Sigmoid colon (tissue), 4 donors: ENCODE results near the gene AQP4.

Source experiments
- EP300 ChIP-seq, 4 donors: sonication (generic); formaldehyde crosslinking; IDR thresholded peaks; one replicate each; pipeline ENCODE4 v1.6.1; 2017; ENCODE audit warnings: antibody characterized with exemption in 4 of 4
- TF ChIP-seq, protein P1 (sequence below), 4 experiments: fragments of 450-650 bp in 3 of 4; fragments of 200-600 bp in 1 of 4; IDR thresholded peaks; one replicate each; pipeline ENCODE4 v1.5.1; 2016 to 2019; ENCODE audit warnings: antibody characterized with exemption in 4 of 4, mild to moderate bottlenecking in 3 of 4, moderate library complexity in 2 of 4

DNA sequence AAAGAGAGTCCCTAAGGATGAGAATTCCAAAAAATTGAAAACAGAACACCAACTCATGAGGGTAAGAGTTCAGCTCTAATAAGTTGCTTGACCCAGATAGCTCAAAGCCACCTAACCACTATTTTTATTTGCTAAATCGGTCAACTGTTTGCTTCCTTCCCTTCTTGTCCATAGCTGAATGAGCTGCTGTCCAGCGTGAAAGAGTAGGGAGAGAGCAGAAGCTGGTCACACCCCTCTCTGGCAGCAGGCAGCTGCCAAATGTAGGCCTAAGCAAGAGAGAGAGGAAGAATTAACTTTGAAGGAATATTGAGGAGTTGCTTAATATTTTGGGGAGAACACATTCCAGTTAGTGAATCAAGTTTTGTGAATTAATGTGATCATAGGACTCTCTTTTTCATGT lies 25.9 kb downstream of the AQP4 start:
- TF ChIP-seq, protein P1, sequence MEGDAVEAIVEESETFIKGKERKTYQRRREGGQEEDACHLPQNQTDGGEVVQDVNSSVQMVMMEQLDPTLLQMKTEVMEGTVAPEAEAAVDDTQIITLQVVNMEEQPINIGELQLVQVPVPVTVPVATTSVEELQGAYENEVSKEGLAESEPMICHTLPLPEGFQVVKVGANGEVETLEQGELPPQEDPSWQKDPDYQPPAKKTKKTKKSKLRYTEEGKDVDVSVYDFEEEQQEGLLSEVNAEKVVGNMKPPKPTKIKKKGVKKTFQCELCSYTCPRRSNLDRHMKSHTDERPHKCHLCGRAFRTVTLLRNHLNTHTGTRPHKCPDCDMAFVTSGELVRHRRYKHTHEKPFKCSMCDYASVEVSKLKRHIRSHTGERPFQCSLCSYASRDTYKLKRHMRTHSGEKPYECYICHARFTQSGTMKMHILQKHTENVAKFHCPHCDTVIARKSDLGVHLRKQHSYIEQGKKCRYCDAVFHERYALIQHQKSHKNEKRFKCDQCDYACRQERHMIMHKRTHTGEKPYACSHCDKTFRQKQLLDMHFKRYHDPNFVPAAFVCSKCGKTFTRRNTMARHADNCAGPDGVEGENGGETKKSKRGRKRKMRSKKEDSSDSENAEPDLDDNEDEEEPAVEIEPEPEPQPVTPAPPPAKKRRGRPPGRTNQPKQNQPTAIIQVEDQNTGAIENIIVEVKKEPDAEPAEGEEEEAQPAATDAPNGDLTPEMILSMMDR (IDR thresholded peaks at IDR 0.05), result no peak
- no peak for TF ChIP-seq EP300 (IDR thresholded peaks at IDR 0.05)
